SIG-M5 (cell line): ENCODE measurements around the gene SPATA18.

Experiments used
- DNase-seq: peaks from one replicate; lab custom pipeline; 2025; lab: John Stamatoyannopoulos, UW

Gene SPATA18, protein sequence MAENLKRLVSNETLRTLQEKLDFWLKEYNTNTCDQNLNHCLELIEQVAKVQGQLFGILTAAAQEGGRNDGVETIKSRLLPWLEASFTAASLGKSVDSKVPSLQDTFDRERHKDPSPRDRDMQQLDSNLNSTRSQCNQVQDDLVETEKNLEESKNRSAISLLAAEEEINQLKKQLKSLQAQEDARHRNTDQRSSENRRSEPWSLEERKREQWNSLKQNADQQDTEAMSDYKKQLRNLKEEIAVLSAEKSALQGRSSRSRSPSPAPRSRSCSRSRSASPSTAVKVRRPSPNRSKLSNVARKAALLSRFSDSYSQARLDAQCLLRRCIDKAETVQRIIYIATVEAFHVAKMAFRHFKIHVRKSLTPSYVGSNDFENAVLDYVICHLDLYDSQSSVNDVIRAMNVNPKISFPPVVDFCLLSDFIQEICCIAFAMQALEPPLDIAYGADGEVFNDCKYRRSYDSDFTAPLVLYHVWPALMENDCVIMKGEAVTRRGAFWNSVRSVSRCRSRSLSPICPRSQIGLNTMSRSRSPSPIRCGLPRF

DNA sequence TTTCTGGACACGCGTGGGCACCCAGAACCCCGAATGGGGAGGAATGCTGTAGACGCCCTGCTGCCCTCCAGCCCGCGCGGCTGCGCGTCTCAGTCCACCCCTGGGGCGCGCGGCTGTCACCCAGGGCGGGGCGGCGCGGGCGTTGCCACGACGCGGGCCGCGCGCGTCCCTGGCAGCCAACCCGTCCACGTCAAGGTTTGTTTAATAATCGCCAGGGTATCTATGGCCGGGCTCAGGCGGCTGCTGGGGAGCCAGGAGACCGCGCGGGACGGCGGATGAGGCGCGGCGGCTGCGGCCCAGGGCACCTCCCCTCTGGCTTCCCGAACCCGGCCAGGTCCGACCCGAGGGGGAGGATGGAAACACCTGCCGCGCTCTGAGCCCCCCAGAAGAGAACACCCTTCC, at the start of gene SPATA18:
Gene SPATA18, plus strand, starts transcription at position 92 of the 402 bp plus-strand sequence. CDS start 401 bp downstream, outside the sequence.
- DNase-seq: no peak

DNA sequence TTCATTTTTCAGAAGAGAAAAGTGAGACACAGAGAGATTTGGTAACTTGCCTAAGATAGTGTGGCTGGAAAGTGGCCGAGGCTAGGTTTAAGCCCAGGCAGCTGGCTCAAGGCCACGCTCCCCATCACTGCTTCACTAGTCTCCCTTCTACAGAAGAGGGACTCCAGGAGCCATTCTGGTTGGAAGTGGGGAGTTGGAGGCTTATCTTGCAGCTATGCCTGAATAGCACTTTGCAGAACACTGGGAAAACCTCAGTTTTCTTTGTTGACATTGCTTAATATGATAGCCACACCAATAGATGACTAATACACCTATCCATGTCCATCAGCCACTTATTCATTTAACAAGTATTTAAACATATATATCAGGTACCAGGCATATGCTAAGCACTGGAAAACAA, 49.5 kb upstream of the SPATA18 start:
- no peak for DNase-seq

DNA sequence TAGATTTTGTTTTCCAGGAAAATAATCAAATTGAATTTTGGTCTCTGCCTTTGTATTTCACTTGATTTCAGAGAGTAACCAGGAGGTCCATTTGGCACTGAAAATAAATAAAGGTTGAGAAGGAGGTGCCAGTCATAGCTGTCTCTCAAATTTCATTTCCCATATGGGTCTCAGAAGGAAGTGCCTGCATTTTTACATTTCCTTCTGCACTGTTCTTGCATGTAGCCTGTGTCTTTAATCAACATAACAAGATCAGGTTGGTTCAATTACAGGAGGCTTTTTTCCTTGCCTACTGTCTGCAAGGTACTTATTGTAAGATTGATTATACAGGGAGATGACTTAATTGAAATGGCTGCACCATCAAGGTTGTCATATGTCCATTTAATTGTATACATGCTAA, 46.7 kb upstream of the SPATA18 start:
- no peak for DNase-seq

DNA sequence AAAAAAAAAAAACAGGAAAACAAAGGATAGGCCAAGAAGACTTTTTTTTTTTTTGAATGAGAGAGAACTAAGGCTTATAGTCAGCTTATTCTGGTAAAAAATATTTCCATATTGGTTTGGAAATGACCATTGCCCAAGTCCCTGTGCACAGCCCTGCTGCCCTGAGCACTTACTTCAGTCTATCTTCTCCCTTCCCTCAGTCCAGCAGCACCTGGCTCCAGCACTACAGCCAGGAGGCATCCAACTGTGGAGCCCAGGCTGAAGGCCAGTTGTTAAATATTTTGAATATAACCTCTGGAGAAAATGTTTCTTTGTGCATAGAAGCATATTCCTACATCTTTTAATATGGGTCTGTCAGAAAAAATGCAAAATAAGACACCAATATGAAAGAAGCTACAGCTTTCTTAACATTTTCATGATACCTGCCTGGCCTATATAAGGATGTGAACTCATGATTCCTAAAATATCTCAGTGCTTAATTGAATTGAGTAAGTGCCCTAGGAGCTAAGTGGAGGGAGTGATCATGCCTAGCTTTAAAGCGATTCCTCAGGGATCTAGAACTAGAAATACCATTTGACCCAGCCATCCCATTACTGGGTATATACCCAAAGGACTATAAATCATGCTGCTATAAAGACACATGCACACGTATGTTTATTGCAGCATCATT, 45.4 kb upstream of the SPATA18 start:
- DNase-seq: no peak

DNA sequence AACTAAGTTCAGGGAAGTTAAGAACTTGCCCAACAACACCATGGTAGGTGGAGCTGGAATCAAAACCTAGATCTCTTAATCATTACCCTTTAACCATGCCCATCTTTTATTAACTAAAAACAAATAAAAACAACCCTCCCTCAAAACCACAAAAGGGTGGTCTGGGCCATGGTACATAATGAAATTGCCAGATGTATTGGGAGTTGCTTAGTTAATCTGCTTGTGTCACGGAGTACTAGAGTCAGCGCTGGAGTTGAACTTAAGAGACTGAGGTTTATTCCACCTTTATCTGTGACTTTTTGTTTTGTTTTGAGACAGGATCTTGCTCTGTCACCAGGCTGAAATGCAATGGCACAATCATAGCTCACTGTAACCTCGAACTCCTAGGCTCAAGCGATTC, 44.2 kb upstream of the SPATA18 start:
- DNase-seq: no peak

DNA sequence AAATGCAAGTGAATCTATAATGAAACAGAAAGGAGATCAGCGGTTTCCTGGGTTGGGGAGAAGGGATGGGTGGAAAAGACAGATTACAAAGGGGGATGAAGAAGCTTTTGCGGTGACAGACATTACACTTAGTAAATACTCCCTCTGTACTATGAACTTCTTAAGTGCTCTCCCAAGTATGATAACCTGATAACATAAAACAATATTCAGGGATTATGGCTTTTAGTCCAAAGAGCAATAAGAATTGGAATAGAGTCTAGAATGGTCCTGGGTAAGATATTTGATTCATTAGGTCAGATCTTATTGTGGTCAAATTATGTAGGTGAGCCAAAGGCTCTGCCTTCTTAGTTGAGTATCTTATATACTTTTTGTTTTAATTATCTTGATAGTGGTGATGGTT, 40.1 kb upstream of the SPATA18 start:
- no peak for DNase-seq

DNA sequence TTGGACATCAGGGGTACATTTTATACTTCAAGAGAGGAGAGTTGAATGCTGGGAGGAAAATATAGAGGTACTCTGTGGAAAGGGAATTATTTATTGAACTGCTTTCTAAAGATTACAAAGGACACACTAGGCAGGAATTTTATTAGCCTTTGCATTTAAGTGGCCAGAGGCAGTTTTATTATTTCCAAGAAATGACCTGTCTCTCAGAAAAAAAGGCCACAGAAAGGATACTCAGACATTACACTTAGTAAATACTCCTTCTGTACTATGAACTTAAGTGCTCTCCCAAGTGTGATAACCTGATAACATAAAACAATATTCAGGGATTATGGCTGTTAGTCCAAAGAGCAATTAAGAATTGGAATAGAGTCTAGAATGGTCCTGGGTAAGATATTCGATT, 38.5 kb upstream of the SPATA18 start:
- DNase-seq: no peak

DNA sequence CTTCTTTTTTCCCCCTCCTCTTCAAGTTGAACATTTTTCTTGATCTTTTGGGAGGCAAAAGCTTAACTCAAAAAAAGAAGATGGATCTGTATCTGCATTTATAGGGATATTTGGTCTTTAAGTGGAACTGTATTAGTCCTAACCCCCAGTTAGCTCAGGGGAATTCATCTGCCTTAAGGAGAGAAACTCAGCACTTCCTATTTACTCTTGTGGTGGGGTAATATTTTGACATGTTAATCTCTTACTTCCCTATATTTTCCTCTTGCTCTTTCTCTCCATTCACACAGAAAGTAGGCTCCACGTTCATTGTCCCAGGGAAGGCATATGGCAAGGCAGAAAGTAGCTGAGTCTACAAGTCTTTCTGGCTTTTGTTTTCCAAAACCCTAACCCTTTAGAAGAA, 36.2 kb upstream of the SPATA18 start:
- DNase-seq: no peak

DNA sequence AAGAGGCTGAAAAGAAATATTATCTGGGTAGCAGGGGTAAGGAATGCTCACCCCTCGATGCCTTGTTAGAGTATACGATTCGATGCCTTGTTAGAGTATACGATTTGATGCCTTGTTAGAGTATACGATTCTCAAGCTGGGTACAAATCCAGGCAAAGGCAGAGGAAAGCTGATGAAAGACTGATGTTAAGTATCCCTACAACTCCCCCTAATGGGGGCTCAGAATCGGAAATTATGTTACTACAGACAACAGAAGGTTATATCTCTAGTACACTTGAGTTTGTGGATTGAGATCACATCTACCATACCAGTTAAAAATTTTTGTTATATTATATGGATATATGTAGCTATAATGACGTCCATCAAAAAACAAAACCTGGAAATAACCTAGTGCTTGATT, 35.7 kb upstream of the SPATA18 start:
- DNase-seq: no peak

DNA sequence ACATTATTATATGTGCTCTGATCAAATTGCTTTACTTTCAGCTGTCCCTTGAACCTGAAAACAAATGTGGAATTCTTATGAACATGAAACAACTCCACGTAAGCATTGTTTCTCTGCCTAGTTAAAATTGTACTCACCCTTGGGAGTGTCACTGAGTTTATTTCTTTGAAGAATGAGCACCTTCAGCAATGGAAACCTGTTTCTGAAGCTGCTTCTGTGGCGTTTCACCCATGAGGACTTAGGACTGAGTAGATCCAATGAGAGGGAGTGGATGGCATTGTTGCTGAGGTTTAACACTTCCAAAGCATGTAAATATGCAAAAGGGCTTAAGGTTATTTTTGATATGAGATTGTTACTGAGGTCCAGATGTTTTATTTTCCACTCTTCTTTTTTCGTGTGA, 34.1 kb upstream of the SPATA18 start:
- no peak for DNase-seq

DNA sequence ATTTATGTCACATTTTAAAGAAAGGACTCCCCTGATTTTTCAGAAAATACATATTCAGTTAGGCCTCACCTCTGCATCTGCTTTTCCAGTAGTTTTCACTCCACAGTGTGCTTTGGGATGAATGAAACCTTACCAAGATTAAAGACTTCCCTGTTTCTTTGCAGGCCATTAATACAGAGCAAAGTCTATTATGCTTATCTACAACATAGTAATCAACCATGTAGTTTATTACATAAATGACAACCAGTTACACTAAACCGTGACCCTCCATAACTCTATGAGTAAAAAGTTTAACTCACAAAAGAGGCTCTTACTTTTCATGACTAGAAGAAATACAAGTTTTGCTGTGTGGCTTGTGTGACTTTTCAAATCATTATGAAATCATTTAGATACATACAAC, 33.3 kb upstream of the SPATA18 start:
- no peak for DNase-seq

DNA sequence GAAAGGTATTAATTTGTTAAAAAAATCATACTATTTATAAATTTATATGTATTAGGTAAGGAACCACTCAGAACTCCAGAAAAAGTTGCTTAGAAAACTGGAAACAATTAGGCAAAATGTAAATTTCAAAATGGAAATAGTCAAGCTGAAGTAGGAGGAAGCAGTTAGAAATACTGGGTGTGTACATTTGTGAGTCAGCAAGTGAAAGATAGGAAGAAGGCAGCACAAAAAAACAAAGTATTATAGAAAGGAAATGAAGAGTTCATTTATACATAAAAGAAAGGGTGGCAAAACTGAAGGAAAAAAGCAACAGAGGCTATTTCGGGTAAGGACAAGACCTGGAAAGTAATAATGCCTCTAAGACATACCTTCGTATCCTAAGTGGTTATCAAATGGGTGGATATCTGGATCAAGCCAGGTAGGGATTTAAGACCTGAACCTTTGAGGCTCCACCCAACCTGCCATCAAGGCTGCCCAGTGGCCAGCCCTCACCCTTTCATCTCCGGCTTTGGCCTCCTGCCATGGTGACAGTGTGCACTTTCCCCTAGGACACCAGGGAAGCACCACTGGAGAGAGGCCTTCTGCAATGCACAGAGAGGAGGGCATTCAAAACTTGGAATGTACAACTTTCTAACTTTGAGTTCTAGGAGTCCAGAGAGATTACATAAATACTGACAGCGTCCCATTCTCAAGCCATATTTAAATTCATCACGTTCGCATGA, 31.0 kb upstream of the SPATA18 start, which contains the start of gene LRRC66:
Gene LRRC66, minus strand, starts transcription at position 428 of the 722 bp plus-strand sequence. CDS start 2,750 bp downstream, outside the sequence.
- DNase-seq: no peak

DNA sequence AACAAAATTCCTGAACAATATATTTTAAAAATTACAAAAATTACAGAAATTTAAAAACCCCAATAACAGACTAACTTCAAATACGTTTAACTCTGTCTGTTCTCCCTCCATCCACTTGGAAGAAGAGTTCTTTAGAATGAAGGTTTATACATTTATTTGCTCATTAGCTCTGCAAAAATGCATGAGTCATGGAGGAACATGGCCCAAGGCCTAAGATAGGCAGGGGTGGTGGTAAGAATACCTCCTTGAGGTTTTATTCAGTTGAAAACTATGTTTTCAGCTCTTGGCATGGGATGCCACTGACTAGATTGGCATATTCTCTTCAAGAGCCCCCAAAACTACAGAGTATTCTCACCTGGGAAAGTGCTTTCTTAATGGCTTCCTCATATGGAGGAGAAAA, 22.1 kb upstream of the SPATA18 start:
- DNase-seq: no peak

DNA sequence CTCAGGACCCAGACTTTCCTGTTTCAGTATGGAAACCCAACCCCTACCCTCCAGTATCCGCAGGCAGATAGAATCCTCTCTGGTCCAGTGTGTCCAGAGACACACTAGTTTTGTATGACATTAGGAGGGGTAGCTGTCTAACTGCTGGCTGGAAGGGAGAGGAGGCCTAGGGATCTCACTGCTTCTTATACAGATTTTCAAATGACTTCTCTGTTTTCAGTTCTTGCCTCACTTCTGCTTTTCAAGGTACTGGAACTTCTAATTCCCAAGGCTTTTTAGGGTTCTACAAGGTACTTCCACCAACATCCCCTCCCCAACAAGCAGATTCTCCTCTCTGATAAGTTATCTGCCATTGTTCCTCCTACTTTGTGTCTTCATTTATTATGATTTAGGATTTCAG, 19.1 kb upstream of the SPATA18 start:
- no peak for DNase-seq

DNA sequence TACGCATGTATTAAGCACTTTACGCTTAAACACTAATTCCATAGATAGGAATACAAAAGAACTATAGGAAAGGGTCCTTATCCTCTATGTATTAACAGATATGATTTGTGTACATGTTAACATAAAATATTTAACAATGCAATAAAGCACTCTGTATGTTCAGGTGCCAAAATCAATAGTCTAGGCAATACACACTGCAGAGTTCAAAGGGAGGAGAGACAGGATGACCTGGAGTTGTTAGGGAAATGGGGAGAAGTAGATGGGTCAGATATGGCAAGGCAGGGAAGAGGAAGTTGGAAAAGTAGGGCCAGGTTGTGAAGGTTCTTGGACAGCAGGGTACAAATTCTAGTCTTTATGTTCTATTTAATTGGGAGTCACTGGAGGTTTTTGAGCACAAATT, 15.9 kb upstream of the SPATA18 start:
- no peak for DNase-seq

DNA sequence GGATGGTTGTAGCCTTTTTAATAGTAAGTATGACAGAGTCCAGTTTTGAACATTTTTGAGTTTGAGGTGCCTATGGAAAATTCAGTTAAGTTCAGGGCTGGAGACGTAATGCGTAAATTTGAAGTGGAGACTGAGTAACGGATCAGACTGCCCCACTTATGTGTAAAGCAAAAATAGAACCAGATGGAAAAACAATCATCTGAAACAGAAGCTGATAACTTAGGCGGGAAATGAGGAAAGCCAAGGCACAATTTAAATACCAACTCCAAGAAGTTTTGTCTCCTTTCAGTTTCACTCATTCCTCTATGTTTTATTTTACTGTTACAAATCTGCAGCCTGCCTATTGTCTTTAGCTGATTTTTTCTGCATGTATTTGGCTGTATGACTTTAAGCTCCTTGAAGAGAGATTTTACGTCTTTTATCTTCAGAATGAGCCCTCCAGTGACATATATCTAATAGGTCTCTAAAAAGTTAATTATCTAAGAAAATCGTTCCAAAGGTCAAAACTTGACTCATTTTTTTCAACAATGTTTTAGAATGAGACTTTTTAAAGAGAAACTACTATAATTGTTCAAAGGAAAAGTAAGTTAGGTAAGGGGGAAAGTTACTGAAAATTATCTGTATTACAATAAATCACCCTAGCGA, 14.1 kb upstream of the SPATA18 start:
- no peak for DNase-seq

DNA sequence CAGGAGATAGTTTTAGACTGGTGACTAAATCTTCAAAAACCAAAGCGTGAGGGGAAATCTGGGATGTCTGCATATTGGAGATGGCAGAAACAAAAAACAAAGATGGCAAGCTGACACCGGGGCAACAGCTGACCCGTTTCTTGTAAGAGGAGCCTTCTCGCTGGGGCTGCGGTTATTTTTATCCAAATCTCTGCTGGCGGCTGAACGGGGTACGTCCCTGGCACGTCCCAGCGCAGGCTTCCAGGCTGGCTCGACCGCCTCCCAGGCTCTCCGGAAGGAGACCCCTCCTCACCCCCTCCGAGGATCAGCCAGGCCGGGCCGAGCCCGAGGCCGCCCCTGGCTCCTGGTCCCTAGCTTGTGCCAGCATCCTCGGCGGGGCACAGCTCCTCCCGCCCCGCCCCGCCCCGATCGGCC, 13.4 kb upstream of the SPATA18 start:
- no peak for DNase-seq

DNA sequence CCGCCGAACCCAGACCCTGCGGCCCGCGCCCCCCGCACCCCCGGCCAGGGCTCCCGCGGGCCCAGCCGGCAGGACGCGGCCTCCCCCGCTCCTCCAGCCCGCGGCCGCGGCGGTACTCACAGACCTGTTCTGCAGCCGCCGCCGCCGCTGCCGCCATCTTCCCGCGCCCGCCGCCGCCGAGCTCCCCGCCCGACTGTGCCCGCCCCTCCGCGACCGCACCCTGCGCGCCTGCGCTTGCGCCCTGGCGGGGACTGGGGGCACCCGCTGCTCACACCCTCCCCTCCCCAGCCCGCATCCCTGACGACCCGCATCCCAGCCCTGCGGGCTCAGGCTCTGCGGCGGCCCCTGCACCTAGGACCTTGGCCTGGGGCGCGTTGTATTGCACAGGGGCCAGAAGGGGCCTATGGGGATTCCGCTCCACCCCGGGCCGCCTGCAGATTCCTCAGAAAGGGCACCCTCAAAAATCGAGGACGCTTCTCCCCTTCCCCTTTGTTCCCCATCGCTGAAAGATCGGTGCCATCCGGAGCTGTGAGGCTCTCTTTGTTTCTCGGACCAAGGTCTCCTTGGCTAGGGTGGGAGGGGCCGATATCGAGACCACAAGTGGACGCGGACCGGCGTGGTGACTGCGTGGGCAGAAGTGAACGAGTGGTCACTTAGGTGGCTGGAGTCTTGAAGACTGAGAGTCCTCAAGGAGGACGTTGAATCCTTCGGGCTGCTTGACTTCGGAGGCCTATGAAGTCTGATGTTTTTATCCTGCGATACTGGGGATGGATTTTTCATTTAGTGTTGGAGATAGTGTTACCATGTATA, 12.8 kb upstream of the SPATA18 start, which contains the start of gene SGCB:
Gene SGCB, minus strand, starts transcription at position 197 of the 810 bp plus-strand sequence. Its CDS starts 40 bp downstream, at position 157.
- no peak for DNase-seq

DNA sequence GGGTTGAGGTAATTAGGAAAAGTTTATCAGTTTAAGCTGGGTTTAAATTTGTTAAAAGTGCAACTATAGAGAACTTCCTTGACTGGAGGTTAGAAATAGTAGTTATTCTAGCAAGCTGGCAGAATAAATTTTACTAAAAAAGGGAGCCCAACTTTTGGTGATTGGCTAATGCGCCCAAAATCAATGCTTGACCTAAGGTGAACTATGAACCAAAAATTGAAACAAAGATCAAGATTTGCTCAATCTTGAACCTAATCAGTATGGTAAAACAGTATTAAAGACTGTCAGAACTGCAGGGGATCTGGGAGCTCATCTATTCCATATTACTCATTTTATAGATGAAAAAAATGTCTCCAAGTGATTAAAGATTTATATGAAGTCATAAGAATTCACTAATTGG, 6.1 kb upstream of the SPATA18 start:
- no peak for DNase-seq

DNA sequence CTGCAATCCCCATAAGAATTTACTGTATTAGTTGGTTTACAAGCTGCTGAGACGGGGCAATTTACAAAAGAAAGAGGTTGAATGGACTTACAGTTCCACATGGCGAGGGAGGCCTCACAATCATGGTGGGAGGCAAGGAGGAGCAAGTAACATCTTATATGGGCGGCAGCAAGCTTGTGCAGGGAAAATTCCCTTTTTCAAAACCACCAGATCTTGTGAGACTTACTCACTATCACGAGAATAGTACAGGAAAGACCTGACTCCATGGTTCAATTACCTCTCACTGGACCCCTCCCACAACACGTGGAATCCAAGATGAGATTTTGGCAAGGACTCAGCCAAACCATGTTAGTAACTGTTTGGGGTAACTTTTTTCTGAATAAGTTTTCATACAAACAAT, 1.8 kb upstream of the SPATA18 start:
- DNase-seq: no peak
